GM21423 (cell line): ENCODE data around the gene A1BG.

Experiments
- ATAC-seq: cut with Tn5 transposase; IDR thresholded peaks from one replicate; pipeline ENCODE4 v1.9.1; 2021; ENCODE audit warnings: mild to moderate bottlenecking, moderate library complexity; ENCODE audit not compliant: unreplicated experiment

Gene A1BG

GRCh38 chr19:58305065-58305931 is 48.0 kb downstream of the A1BG start, which contains the start of gene ERVK3-1:
Gene ERVK3-1, plus strand, starts transcription at chr19:58305377. Its CDS starts 6,792 bp downstream, at chr19:58312169.
- peak; percentile 97 for ATAC-seq

- no peak for ATAC-seq
Observed at GRCh38 chr19:58304748-58305064, 48.6 kb downstream of the A1BG start.

DNA sequence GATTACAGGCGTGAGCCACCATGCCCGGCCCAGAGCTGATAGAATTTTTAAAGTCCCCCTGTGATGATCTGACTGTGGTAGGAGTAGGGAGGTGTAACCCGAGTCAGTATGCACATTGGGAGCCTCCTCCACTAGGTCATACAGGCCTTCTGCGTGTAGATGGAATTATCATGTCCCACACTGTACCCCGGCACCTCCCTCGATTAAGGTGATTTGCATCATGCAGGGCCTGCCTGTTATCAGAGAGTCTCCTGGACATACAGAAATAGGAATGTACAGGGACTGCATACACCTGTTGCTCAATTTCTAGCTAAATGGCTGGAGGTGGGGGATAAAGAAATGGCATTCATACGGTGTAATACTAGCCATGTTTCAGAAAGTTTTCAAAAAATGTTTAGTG is 49.0 kb downstream of the A1BG start:
- ATAC-seq = no peak

DNA sequence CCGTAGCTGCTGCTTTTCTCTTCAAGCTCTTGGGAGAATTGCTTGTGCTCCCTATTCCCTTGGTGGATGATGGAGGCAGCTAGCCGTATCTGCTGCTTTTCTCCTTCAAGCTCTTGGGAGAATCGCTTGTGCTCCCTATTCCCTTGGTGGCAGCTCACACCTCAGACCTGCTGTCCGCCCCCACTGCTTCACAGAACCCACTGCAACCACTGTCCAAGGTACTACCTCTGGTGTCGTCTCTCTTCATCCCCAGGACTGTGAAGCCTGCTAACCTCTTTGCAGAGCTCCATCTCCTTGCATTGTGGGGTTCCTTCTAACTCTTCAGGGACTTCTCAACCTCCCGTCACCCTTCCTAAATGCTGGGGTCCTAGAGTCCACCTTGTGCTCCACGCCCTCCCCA is 52.7 kb downstream of the A1BG start:
- ATAC-seq = no peak

DNA sequence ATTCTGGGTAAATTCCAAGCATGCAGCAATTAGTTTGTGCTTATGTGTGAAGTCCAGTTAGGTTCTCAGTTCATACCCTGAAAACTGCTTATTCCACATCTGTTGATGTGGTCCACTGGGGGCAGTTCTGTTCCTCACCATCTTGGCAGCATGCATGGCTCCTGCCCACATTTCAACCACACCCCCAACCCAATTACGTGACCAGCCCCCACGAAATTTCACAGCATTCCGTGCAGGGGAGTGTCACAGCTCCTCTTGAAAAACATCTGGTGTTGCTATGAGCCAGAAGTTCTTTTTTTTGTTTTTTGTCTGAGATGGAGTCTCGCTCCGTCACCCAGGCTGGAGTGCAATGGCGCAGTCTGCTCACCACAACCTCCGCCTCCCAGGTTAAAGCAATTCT is 57.2 kb downstream of the A1BG start:
- no peak for ATAC-seq
